CD14-positive monocyte (primary cell): ENCODE results near the gene MAP3K10. TPM values are rescaled to one million over a fixed set of nuclear protein-coding genes. Genes with fewer than 3 reads are reported as not detected.

ENCODE experiments used
- DNase-seq, 3 donors: peaks; one replicate each; pipeline ENCODE4 v3.0.0-alpha.2; 2011 to 2022
- H2AFZ ChIP-seq: 2 replicates; pipeline ENCODE4 v1.6.0; 2012; ENCODE audit warnings: mild to moderate bottlenecking, low read depth, low read length, inconsistent platforms; ENCODE audit not compliant: insufficient read depth, poor library complexity, severe bottlenecking
- H3K27ac ChIP-seq, 2 donors: 1 replicate in 1 of 2; 2 replicates in 1 of 2; pipeline ENCODE4 v1.5.1; 2012 to 2013; ENCODE audit warnings: low read length in 2 of 2, control low read depth in 1 of 2, inconsistent platforms in 1 of 2, low read depth in 1 of 2, mild to moderate bottlenecking in 1 of 2
- H3K27me3 ChIP-seq, 2 donors: one replicate each; pipeline versions ENCODE4 v1.6.0 to v1.6.1; 2011 to 2013; ENCODE audit warnings: low read length in 2 of 2; ENCODE audit not compliant: control insufficient read depth in 2 of 2, insufficient read depth in 2 of 2
- H3K36me3 ChIP-seq, 2 donors: replicated peaks in 1 of 2; 1 replicate in 1 of 2; 2 replicates in 1 of 2; pipeline versions ENCODE4 v1.5.1 to v1.6.1; 2012 to 2013; ENCODE audit warnings: low read length in 2 of 2, control low read depth in 1 of 2, inconsistent platforms in 1 of 2, mild to moderate bottlenecking in 1 of 2; ENCODE audit not compliant: insufficient read depth in 2 of 2, control insufficient read depth in 1 of 2
- H3K4me1 ChIP-seq, 2 donors: 1 replicate in 1 of 2; 2 replicates in 1 of 2; pipeline versions ENCODE4 v1.5.1 to v1.6.1; 2012 to 2013; ENCODE audit warnings: low read length in 2 of 2, control low read depth in 1 of 2, inconsistent platforms in 1 of 2, mild to moderate bottlenecking in 1 of 2, moderate library complexity in 1 of 2; ENCODE audit not compliant: insufficient read depth in 2 of 2, control insufficient read depth in 1 of 2
- H3K4me2 ChIP-seq: replicated peaks from 2 replicates; pipeline ENCODE3; 2012; ENCODE audit warnings: low read length, moderate library complexity, mild to moderate bottlenecking; ENCODE audit not compliant: poor library complexity, severe bottlenecking; ENCODE audit errors: extremely low read depth
- H3K4me3 ChIP-seq, 3 experiments: fragments of 200-600 bp in 1 of 3; sonication (generic) in 1 of 3; replicated peaks in 1 of 3; 1 replicate in 2 of 3; 2 replicates in 1 of 3; pipeline ENCODE4 v1.5.1; 2011 to 2013; ENCODE audit warnings: low read length in 3 of 3, mild to moderate bottlenecking in 3 of 3, control low read depth in 2 of 3, low read depth in 2 of 3, inconsistent platforms in 1 of 3, moderate library complexity in 1 of 3
- H3K79me2 ChIP-seq: 2 replicates; pipeline ENCODE4 v1.6.0; 2012; ENCODE audit warnings: mild to moderate bottlenecking, control low read depth, inconsistent platforms, low read length, moderate library complexity; ENCODE audit not compliant: insufficient read depth
- H3K9ac ChIP-seq: 2 replicates; pipeline ENCODE4 v1.6.0; 2017; ENCODE audit warnings: low read length, mild to moderate bottlenecking; ENCODE audit not compliant: insufficient read depth, poor library complexity, severe bottlenecking
- H3K9me3 ChIP-seq, 2 donors: replicated peaks in 1 of 2; 1 replicate in 1 of 2; 2 replicates in 1 of 2; pipeline versions ENCODE4 v1.5.1 to v1.6.1; 2012 to 2013; ENCODE audit warnings: low read length in 2 of 2, control low read depth in 1 of 2; ENCODE audit not compliant: control insufficient read depth in 1 of 2, insufficient read depth in 1 of 2
- H4K20me1 ChIP-seq: 2 replicates; pipeline ENCODE4 v1.6.0; 2012; ENCODE audit warnings: mild to moderate bottlenecking, low read length, control low read depth, moderate library complexity; ENCODE audit not compliant: insufficient read depth
- H3K27ac Mint-ChIP-seq, 7 donors: one replicate each; pipeline ENCODE4 v1.8.0; 2020; ENCODE audit warnings: mild to moderate bottlenecking in 7 of 7, mixed read lengths in 7 of 7, moderate library complexity in 6 of 7, inconsistent platforms in 2 of 7
- H3K27me3 Mint-ChIP-seq, 3 donors: one replicate each; pipeline ENCODE4 v1.8.0; 2021 to 2022; ENCODE audit warnings: low read depth in 3 of 3, mild to moderate bottlenecking in 3 of 3, mixed read lengths in 3 of 3, moderate library complexity in 3 of 3, inconsistent platforms in 1 of 3
- H3K36me3 Mint-ChIP-seq, 2 donors: one replicate each; pipeline ENCODE4 v1.8.0; 2020; ENCODE audit warnings: mixed read lengths in 2 of 2, inconsistent platforms in 1 of 2, mild to moderate bottlenecking in 1 of 2
- H3K4me1 Mint-ChIP-seq: one replicate; pipeline ENCODE4 v1.8.0; 2020; ENCODE audit warnings: mild to moderate bottlenecking, mixed read lengths
- H3K4me3 Mint-ChIP-seq, 2 donors: one replicate each; pipeline ENCODE4 v1.8.0; 2020; ENCODE audit warnings: mild to moderate bottlenecking in 2 of 2, mixed read lengths in 2 of 2, moderate library complexity in 1 of 2
- H3K9me3 Mint-ChIP-seq, 7 donors: one replicate each; pipeline ENCODE4 v1.8.0; 2020 to 2022; ENCODE audit warnings: mixed read lengths in 7 of 7, mild to moderate bottlenecking in 6 of 7, moderate library complexity in 6 of 7, inconsistent platforms in 2 of 7
- WGBS: methylation state at CpG from one replicate; pipeline ENCODE4 v1.1.5; 2013; ENCODE audit warnings: missing lambda C conversion rate; ENCODE audit not compliant: insufficient coverage; 5-methylcytosine and 5-hydroxymethylcytosine counted together
- intact Hi-C, 2 donors: fragments of 100-400 bp; cut with micrococcal nuclease; formaldehyde crosslinking; loops; one replicate each; pipeline versions ENCODE4 v1.15.0 to v1.15.1; 2023
- polyA plus RNA-seq, 3 donors: library from polyadenylated mRNA; depleted of rRNA in 1 of 3; unstranded in 2 of 3; stranded (reverse) in 1 of 3; fragments of 300-500 nt in 2 of 3; fragments of >200 nt in 1 of 3; fragmentation: Illumina TruSeq in 2 of 3; gene quantifications; 1 replicate in 2 of 3; 2 replicates in 1 of 3; pipeline ENCODE4 v1.2.3, GENCODE V29; 2012 to 2021
- TF ChIP-seq, protein P1 (sequence below): fragments of 200-600 bp; IDR thresholded peaks from one replicate; pipeline ENCODE4 v1.8.0; 2022; ENCODE audit warnings: antibody characterized with exemption, mild to moderate bottlenecking

The MAP3K10 gene
- polyA plus RNA-seq, 3 donors, result 0.05 to 9.1 TPM; not detected in 1

DNA sequence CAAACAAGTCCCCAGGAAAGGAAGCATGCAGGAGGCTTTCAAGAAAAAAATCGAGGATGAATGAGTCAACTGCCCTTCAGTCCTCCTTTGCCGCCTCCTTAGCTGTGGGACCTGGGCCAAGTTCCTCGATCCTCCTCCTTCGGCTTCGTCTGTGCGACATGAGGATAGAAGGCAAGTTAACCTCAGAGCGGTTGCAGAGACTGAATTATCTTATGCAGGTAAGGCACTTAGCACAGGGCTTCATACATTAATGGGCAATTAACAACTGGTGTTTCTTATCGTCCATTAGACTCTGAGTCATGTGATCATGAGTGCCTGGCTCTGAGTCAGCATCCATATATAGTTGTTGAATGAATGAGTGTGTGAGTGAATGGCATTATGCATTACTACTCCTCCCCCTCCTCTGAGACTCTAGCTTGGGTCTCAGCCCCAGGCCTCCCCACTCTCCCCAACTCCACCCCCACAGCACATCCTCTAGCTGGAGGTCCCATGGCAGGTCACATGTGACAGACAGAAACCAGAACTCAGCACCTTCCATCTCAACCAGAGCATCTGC is 28.6 kb downstream of the MAP3K10 start:
- 46% methylated on average over 4 of the region's 8 CpGs for WGBS
- Histone ChIP-seq H3K9me3 (peaks cover 10 to 20% of the 10 kb centered on the region in 2 donors), H2AFZ (no peak overlapping the region), H3K9ac (no peak overlapping the region), H3K36me3 (no peaks in the 10 kb centered on the region), H3K79me2 (no peaks in the 10 kb centered on the region), H3K4me3 (no peak overlapping the region), H4K20me1 (no peaks in the 10 kb centered on the region), H3K27ac (no peak overlapping the region), H3K27me3 (peaks cover 42 to 72% of the 10 kb centered on the region in 2 donors), H3K4me2 (no peak overlapping the region), H3K4me1 (no peaks in the 10 kb centered on the region)
- Mint-ChIP-seq H3K27me3 (peaks cover 78 to 89% (median 88%) of the 10 kb centered on the region in 3 donors), H3K9me3 (peaks cover 8 to 30% (median 22%) of the 10 kb centered on the region in 7 donors), H3K36me3 (peaks cover 2 to 3% of the 10 kb centered on the region in 2 donors), H3K4me3 (peak overlapping the region in 1 of 2 donors; percentile 81), H3K4me1 (peaks cover 4% of the 10 kb centered on the region), H3K27ac (no peak overlapping the region)
- intact Hi-C loops, result loop anchor here in 1 of 2 donors (5.0 kb wide), 1 partner anchor 77 kb away; no protein-coding TSS in a partner anchor
- DNase-seq, result peak; percentile 7 to 56 (median 16)
- TF ChIP-seq, protein P1, sequence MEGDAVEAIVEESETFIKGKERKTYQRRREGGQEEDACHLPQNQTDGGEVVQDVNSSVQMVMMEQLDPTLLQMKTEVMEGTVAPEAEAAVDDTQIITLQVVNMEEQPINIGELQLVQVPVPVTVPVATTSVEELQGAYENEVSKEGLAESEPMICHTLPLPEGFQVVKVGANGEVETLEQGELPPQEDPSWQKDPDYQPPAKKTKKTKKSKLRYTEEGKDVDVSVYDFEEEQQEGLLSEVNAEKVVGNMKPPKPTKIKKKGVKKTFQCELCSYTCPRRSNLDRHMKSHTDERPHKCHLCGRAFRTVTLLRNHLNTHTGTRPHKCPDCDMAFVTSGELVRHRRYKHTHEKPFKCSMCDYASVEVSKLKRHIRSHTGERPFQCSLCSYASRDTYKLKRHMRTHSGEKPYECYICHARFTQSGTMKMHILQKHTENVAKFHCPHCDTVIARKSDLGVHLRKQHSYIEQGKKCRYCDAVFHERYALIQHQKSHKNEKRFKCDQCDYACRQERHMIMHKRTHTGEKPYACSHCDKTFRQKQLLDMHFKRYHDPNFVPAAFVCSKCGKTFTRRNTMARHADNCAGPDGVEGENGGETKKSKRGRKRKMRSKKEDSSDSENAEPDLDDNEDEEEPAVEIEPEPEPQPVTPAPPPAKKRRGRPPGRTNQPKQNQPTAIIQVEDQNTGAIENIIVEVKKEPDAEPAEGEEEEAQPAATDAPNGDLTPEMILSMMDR, result no peak

DNA sequence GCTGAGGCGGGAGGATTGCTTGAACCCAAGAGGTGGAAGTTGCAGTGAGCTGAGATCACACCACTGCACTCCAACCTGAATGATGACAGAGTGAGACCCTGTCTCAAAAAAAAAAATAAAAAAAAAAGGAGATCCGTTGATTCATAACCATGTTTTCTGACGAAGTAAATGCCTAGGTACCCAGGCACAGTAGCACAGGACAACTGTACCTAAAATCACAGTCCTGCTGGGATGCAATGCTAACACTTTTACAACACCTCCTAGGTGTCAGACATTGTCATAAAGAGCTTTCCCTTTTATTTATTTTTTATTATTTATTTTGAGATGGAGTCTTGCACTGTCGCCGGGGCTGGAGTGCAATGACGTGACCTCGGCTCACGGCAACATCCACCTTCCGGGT is 29.4 kb downstream of the MAP3K10 start:
- peaks cover 48 to 79% of the 10 kb centered on the region in 2 donors for H3K27me3 ChIP-seq
- TF ChIP-seq, protein P1, result no peak

More for the DNA sequence above, 29.4 kb downstream of the MAP3K10 start:
- Mint-ChIP-seq H3K4me1 (peaks cover 7% of the 10 kb centered on the region), H3K27me3 (peaks cover 86 to 94% (median 94%) of the 10 kb centered on the region in 3 donors), H3K36me3 (peaks cover 2 to 3% of the 10 kb centered on the region in 2 donors), H3K4me3 (peak overlapping the region in 1 of 2 donors; percentile 81), H3K9me3 (peaks cover 10 to 33% (median 28%) of the 10 kb centered on the region in 7 donors), H3K27ac (no peak overlapping the region)
- Histone ChIP-seq H3K36me3 (no peaks in the 10 kb centered on the region), H3K4me3 (no peak overlapping the region), H3K4me2 (no peak overlapping the region), H4K20me1 (no peaks in the 10 kb centered on the region), H3K27ac (no peak overlapping the region), H3K4me1 (no peaks in the 10 kb centered on the region), H3K9ac (no peak overlapping the region), H3K79me2 (no peaks in the 10 kb centered on the region), H3K9me3 (peaks cover 10 to 25% of the 10 kb centered on the region in 2 donors), H2AFZ (no peak overlapping the region)
- 88% methylated on average over 7 of the region's 9 CpGs for WGBS
- intact Hi-C loops, result loop anchor here in 1 of 2 donors (5.0 kb wide), 1 partner anchor 78 kb away; no protein-coding TSS in a partner anchor
- no peak for DNase-seq
